Measurements from ENCODE around the gene FBLN7. TPM values are rescaled to one million over a fixed set of nuclear protein-coding genes. Genes with fewer than 3 reads are reported as not detected.

Gene FBLN7
- total and polyA plus RNA-seq, 2 of the 8 experiments (the other 6 are each of a cell fraction or from before 2014, with no cell fraction given), result 0.30 to 0.77 TPM

DNA sequence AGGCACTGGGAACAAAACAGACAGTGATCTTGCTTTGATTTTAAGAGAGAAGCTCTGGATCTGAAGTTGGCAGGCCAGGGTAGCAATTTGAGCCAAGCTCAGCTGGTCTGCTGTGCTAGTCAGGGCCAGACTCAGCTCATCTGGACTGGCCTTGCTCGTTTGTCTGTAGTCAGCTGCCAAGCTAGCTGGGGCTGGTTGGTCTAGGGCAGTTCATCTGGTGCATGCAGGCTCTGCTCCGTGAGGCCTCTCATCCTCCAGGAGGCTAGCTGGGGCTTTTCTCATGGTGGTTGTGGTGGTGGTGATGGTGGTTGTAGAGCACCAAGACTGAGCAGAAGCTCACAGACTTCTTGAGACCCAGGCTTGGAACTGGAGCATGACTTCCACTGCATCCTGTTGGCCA lies 10.3 kb downstream of the FBLN7 start:
- Histone ChIP-seq H3K4ac (replicated peaks; ENCODE audit: insufficient read length, low read depth, low read length) (no peak overlapping the region), H3K18ac (ENCODE audit: extremely low read depth, low read length) (no peak overlapping the region), H3K23ac (ENCODE audit: insufficient read length) (no peak overlapping the region), H2BK15ac (ENCODE audit: low read length) (no peak overlapping the region), H2AFZ (ENCODE audit: low read length) (no peak overlapping the region), H3K9me3 (ENCODE audit: insufficient read depth in 2 of 2, low read depth in 1 of 2, low read length in 1 of 2) (no peaks in the 10 kb centered on the region), H3K4me3 (ENCODE audit: extremely low read depth in 1 of 4, insufficient read depth in 2 of 4, low read depth in 3 of 4, low read length in 4 of 4) (no peak overlapping the region), H3K36me3 (ENCODE audit: control insufficient read depth in 2 of 4, insufficient read depth in 4 of 4, low read length in 3 of 4) (no peaks in the 10 kb centered on the region), H3K79me2 (ENCODE audit: control insufficient read depth in 1 of 2, insufficient read depth in 2 of 2, low read length in 2 of 2) (no peaks in the 10 kb centered on the region), H4K5ac (ENCODE audit: insufficient read length, low read depth, low read length) (no peak overlapping the region), H2AK5ac (ENCODE audit: low read depth, low read length) (no peak overlapping the region; the same call in 1 of the 2 replicates), H3K23me2 (ENCODE audit: low read depth, low read length) (no peaks in the 10 kb centered on the region), H3K27me3 (replicated peaks in 1 of 4; ENCODE audit: control insufficient read depth in 3 of 4, extremely low read depth in 1 of 4, insufficient read depth in 3 of 4, low read length in 3 of 4) (no peaks in the 10 kb centered on the region; a peak in 1 of 7 replicates), H3K56ac (replicated peaks; ENCODE audit: insufficient read length, low read depth, low read length) (no peak overlapping the region), H2BK120ac (replicated peaks; ENCODE audit: low read depth, low read length) (no peak overlapping the region), H3K4me1 (replicated peaks in 1 of 4; ENCODE audit: control insufficient read depth in 3 of 4, insufficient read depth in 4 of 4, low read length in 3 of 4) (0 out of 7 replicates have a peak, but pooled peaks cover 0 to 3% (median 0%) of the 10 kb centered on the region in 4 experiments), H3K79me1 (ENCODE audit: low read depth, low read length) (no peaks in the 10 kb centered on the region), H3K9ac (replicated peaks in 1 of 4; ENCODE audit: extremely low read depth in 1 of 4, low read depth in 3 of 4, low read length in 3 of 4) (no peak overlapping the region), H4K91ac (replicated peaks; ENCODE audit: insufficient read length, low read length) (no peak overlapping the region), H2BK12ac (ENCODE audit: low read depth, low read length) (no peak overlapping the region), H4K20me1 (replicated peaks in 1 of 2; ENCODE audit: control insufficient read depth in 1 of 2, insufficient read depth in 2 of 2, low read length in 2 of 2) (no peaks in the 10 kb centered on the region), H3K27ac (ENCODE audit: low read depth, low read length) (no peak overlapping the region), H2BK5ac (ENCODE audit: low read depth, low read length) (no peak overlapping the region), H2BK20ac (ENCODE audit: low read length) (no peak overlapping the region), H3K14ac (ENCODE audit: insufficient read length) (no peak overlapping the region), H4K8ac (ENCODE audit: extremely low read depth, insufficient read depth, low read length) (no peak overlapping the region), H3K4me2 (ENCODE audit: insufficient read depth in 1 of 2, low read depth in 2 of 2, low read length in 2 of 2) (no peak overlapping the region)
- TF ChIP-seq FOSL1 (IDR thresholded peaks at IDR 0.05; ENCODE audit: insufficient read depth, low read depth, low read length), result no peak
- TF ChIP-seq JUND (IDR thresholded peaks at IDR 0.05; ENCODE audit: low read length), result no peak
- TF ChIP-seq SP1 (IDR thresholded peaks at IDR 0.05; ENCODE audit: low read depth, low read length), result no peak
- no peak for TF ChIP-seq CHD1 (IDR thresholded peaks at IDR 0.05; ENCODE audit: low read depth, low read length)
- no peak for TF ChIP-seq PHF8 (conservative IDR thresholded peaks at IDR 0.05; ENCODE audit: low read depth, low read length)
- TF ChIP-seq SIX5 (IDR thresholded peaks at IDR 0.05; ENCODE audit: low read depth, low read length), result no peak
- no peak for TF ChIP-seq CEBPB (IDR thresholded peaks at IDR 0.05; ENCODE audit: low read depth, low read length)
- no peak for TF ChIP-seq EZH2 (IDR thresholded peaks at IDR 0.05; ENCODE audit: low read depth, low read length, severe bottlenecking)
- TF ChIP-seq BCL11A (IDR thresholded peaks at IDR 0.05; ENCODE audit: low read depth in 2 of 2, low read length in 2 of 2), result no peak
- ChIA-PET CTCF (ENCODE audit: partially characterized antibody) (interaction anchor here (0.6 to 1.1 kb wide), 4 partner anchors 11 to 848 kb away, joined by 3 to 4 read pairs (median 3); partner anchors contain the start of gene FBLN7), POLR2A (ENCODE audit: partially characterized antibody) (interaction anchor here (0.6 kb wide), 1 partner anchor 10 kb away, joined by 3 read pairs; the partner anchor contains the start of gene FBLN7)
- WGBS, 2 experiments (ENCODE audit: extremely low coverage in 1 of 2, insufficient coverage in 1 of 2, insufficient read length in 1 of 2, insufficient replicate concordance in 2 of 2, low coverage in 1 of 2, low lambda C conversion rate in 2 of 2, missing lambda C conversion rate in 1 of 2), result 74% methylated on average over 2 of the region's 2 CpGs; no CpG with 5 or more reads in 1 of the 2 experiments
- FAIRE-seq, result no peak
- DNase-seq (ENCODE audit: low read depth in 1 of 2, low spot score in 2 of 2), result peak in 1 of 2 experiments; percentile 27

Measured in H1 (cell line).